ENCODE results near the gene SLFN5. TPM values are rescaled to one million over a fixed set of nuclear protein-coding genes. Genes with fewer than 3 reads are reported as not detected.
A peak's percentile ranks its signal among the peaks of the same experiment; 100 is the strongest.

SLFN5 gene
- total RNA-seq, 4 donors from 2014 or later: 6.8 to 35.5 (median 11.4) TPM

DNA sequence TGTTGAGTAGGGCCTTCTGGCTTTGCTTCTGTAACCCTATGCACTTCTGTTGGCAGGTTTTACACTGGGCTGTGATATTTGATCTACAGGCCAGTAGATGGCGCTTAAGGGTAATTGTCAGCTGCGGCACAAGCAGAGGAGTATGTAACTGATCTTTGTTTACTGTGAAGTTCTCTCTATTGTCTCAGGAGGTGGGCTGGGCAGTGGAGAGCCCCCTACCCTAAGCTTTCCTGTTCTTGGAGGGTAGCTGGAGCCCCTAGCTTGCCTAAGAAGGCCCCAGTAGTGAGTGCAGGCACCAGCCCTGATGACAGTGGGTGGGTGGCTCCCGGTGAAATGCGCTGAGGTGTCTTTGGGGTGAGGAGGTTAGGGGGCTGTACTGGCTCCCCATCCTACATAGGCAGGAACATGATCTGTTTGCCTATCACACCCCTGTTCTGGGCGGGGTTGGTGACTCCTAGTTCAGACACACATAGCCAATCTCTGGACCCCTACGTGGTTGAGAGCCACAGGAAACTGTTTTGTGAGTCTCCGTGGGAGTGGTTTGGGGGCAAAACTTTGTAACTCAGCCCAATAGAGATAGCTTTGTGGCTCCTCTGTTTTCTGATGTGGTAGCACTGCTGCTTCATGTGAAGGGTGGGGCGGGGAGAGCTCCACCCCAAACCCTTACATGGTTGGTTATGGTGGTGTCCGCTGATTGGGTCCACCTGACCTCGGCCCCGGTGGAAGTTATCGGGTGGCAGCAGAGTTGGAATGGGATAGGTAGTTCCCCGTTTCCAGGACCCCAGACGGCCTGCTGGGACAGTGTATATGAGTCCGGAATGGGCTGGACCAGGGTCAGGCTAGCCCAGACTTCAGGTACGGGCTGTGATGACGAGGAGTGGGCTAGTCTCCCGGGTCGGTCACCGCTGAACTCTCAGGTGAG is 70.2 kb downstream of the SLFN5 start:
- Histone ChIP-seq H3K9me3 (no peaks in the 10 kb centered on the region), H3K27me3 (no peaks in the 10 kb centered on the region), H3K4me3 (peak overlapping the region; percentile 19 to 43 (median 38)), H3K36me3 (no peaks in the 10 kb centered on the region), H3K27ac (peak overlapping the region; percentile 61 to 77 (median 72)), H3K4me1 (peaks cover 0 to 9% (median 0%) of the 10 kb centered on the region in 4 donors)
- peak; percentile 57 to 87 (median 80) for DNase-seq
- TF ChIP-seq POLR2A (IDR thresholded peaks at IDR 0.05) (peak in 1 of 2 donors; percentile 20), CTCF (IDR thresholded peaks at IDR 0.05) (peak; percentile 58 to 84 (median 79))

DNA sequence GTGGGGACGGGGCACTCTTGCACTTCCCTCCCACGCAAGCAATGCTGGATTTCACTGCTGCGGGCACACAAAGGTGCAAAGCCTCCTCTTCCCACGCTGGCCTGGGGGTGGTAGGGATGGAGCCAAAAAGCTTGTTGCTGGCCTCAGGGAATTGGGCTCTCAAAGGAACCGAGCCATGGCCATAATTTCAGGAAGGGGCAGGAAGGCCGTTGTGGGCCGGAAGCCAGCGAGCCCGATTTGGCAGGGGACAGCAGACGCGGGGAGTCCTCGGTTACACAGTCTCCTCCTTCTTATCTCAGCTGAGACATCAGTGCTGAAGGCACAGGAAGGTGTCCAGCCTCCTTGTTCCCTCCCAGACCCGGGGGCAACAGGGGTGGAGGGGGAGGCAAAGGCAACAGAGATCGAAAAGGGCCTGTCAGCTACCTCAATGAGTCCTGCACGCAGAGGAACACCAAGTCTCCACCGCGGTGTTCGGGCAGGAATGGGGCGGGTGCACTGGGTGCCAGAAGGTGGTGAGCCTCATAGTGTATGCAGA is 71.1 kb downstream of the SLFN5 start:
- DNase-seq: peak in 2 of 3 donors; percentile 49 to 53
- H3K27ac ChIP-seq: peak overlapping the region; percentile 61 to 77 (median 72)
- peak overlapping the region; percentile 19 to 43 (median 38) for H3K4me3 ChIP-seq

GRCh38 chr17:35314415-35315216 is 71.7 kb downstream of the SLFN5 start:
- peaks cover 0 to 9% (median 0%) of the 10 kb centered on the region in 4 donors for H3K4me1 ChIP-seq
- H3K27me3 ChIP-seq: no peaks in the 10 kb centered on the region
- no peak for TF ChIP-seq CTCF (IDR thresholded peaks at IDR 0.05)
- TF ChIP-seq POLR2A (IDR thresholded peaks at IDR 0.05): no peak
- DNase-seq: no peak
- no peak overlapping the region for H3K4me3 ChIP-seq
- H3K9me3 ChIP-seq: no peaks in the 10 kb centered on the region
- H3K36me3 ChIP-seq: no peaks in the 10 kb centered on the region
- H3K27ac ChIP-seq: peak overlapping the region in 3 of 4 donors; percentile 61 to 75 (median 68)

More for the DNA sequence above, 71.1 kb downstream of the SLFN5 start:
- Histone ChIP-seq H3K4me1 (peaks cover 0 to 9% (median 0%) of the 10 kb centered on the region in 4 donors), H3K36me3 (no peaks in the 10 kb centered on the region), H3K9me3 (no peaks in the 10 kb centered on the region), H3K27me3 (no peaks in the 10 kb centered on the region)
- TF ChIP-seq POLR2A (IDR thresholded peaks at IDR 0.05) (no peak), CTCF (IDR thresholded peaks at IDR 0.05) (no peak)

DNA sequence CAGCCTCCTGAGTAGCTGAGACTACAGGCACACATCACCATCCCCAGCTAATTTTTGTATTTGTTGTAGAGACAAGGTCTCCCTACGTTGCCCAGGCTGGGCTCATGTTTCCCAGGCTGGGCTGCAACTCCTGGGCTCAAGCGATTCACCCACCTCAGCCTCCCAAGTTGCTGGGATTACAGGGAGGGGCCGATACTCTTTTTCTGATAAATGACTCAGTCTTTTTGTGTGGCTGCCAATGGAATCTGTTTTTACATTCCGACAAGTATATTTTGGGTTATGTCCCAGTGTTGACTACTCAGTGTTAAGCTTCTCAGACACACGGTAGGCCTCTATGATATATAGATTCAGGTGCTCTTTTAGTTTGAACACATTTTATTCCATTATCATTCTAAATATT is 72.4 kb downstream of the SLFN5 start:
- no peak for TF ChIP-seq POLR2A (IDR thresholded peaks at IDR 0.05)
- no peak for TF ChIP-seq CTCF (IDR thresholded peaks at IDR 0.05)
- H3K4me3 ChIP-seq: no peak overlapping the region
- H3K4me1 ChIP-seq: peaks cover 0 to 9% (median 0%) of the 10 kb centered on the region in 4 donors
- H3K36me3 ChIP-seq: no peaks in the 10 kb centered on the region
- no peak for DNase-seq
- no peaks in the 10 kb centered on the region for H3K27me3 ChIP-seq
- H3K27ac ChIP-seq: peak overlapping the region in 2 of 4 donors; percentile 25 to 40
- no peaks in the 10 kb centered on the region for H3K9me3 ChIP-seq

DNA sequence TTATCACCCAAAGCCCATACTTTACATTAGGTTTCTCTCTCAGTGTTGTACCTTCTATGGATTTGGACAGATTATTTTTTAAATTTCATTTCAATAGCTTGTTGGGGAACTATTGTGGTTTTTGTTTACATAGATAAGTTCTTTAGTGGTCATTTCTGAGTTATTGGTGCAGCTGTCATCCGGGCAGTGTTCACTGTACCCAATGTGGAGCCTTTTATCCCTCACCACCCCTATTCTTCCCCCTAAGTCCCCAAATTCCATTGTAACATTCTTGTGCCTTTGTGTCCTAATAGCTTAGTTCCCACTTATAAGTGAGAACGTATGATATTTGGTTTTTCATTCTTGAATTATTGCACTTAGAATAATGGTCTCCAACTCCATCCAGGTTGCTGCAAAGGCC is 73.1 kb downstream of the SLFN5 start:
- no peaks in the 10 kb centered on the region for H3K27me3 ChIP-seq
- no peaks in the 10 kb centered on the region for H3K36me3 ChIP-seq
- no peak for DNase-seq
- H3K27ac ChIP-seq: no peak overlapping the region
- TF ChIP-seq POLR2A (IDR thresholded peaks at IDR 0.05) (no peak), CTCF (IDR thresholded peaks at IDR 0.05) (no peak)
- H3K4me3 ChIP-seq: no peak overlapping the region
- H3K4me1 ChIP-seq: peaks cover 0 to 9% (median 0%) of the 10 kb centered on the region in 4 donors
- H3K9me3 ChIP-seq: no peaks in the 10 kb centered on the region
